SK-N-SH treated with all-trans-retinoic acid at 6 μM for 48 hours (cell line): Measurements from ENCODE around the gene CDH4.

Experiments
- ZFP3 ChIP-seq: fragments of 250-450 bp; sonication (Bioruptor Pico); IDR thresholded peaks from 2 replicates; pipeline ENCODE4 v1.5.0; 2020; ENCODE audit warnings: mild to moderate bottlenecking, moderate library complexity
- ZFP30 ChIP-seq: fragments of 450-650 bp; formaldehyde crosslinking; IDR thresholded peaks from 2 replicates; pipeline ENCODE4 v1.5.0; 2022; ENCODE audit warnings: mild to moderate bottlenecking, moderate library complexity

GRCh38 chr20:61252601-61253263, 671 bp downstream of the CDH4 start:
- no peak for TF ChIP-seq ZFP30 (CRISPR knock-in tag)
- TF ChIP-seq ZFP3 (CRISPR knock-in tag), result no peak
